ENCODE data around the gene EIF4G1.

EIF4G1 gene

GRCh38 chr3:184336547-184337398 is 22.4 kb downstream of the EIF4G1 start:
- Histone ChIP-seq H3K27me3 (ENCODE audit: control insufficient read depth, low read length) (peaks cover 3% of the 10 kb centered on the region; the same call in 1 of the 2 replicates), H4K20me1 (ENCODE audit: control insufficient read depth, insufficient read depth, low read depth, low read length) (peaks cover 14% of the 10 kb centered on the region), H3K4me3 (ENCODE audit: low read length) (peak overlapping the region; percentile 72), H3K36me3 (ENCODE audit: control insufficient read depth, low read length) (peaks cover 39% of the 10 kb centered on the region), H3F3A (ENCODE audit: control insufficient read depth, insufficient read depth) (peaks cover 42% of the 10 kb centered on the region), H3K79me2 (ENCODE audit: control insufficient read depth, low read length) (no peaks in the 10 kb centered on the region), H3K27ac (ENCODE audit: low read depth, low read length) (no peak overlapping the region), H3K4me2 (ENCODE audit: low read length) (peak overlapping the region; percentile 79), H3K9me2 (replicated peaks; ENCODE audit: control insufficient read depth, low read length) (no peaks in the 10 kb centered on the region), H3K4me1 (ENCODE audit: control insufficient read depth, low read length) (peaks cover 22% of the 10 kb centered on the region), H3K9me3 (ENCODE audit: control insufficient read depth, insufficient read depth, low read length) (no peaks in the 10 kb centered on the region)
- TF ChIP-seq EZH2phosphoT487 (IDR thresholded peaks at IDR 0.05; ENCODE audit: borderline replicate concordance, low read length) (no peak), CTCF (IDR thresholded peaks at IDR 0.05; ENCODE audit: low read depth, low read length, poor library complexity, severe bottlenecking) (no peak)

- peaks cover 33% of the 10 kb centered on the region for H3K36me3 ChIP-seq (ENCODE audit: control insufficient read depth, low read length)
- H4K20me1 ChIP-seq (ENCODE audit: control insufficient read depth, insufficient read depth, low read depth, low read length): peaks cover 13% of the 10 kb centered on the region
- TF ChIP-seq EZH2phosphoT487 (IDR thresholded peaks at IDR 0.05; ENCODE audit: borderline replicate concordance, low read length): no peak
- TF ChIP-seq CTCF (IDR thresholded peaks at IDR 0.05; ENCODE audit: low read depth, low read length, poor library complexity, severe bottlenecking): no peak
- no peak within 1 kb of the TSS for H3K27ac ChIP-seq (ENCODE audit: low read depth, low read length)
- H3K79me2 ChIP-seq (ENCODE audit: control insufficient read depth, low read length): no peaks in the 10 kb centered on the region
- H3K4me1 ChIP-seq (ENCODE audit: control insufficient read depth, low read length): peaks cover 22% of the 10 kb centered on the region
- H3K9me2 ChIP-seq (replicated peaks; ENCODE audit: control insufficient read depth, low read length): no peaks in the 10 kb centered on the region
- H3K9me3 ChIP-seq (ENCODE audit: control insufficient read depth, insufficient read depth, low read length): no peaks in the 10 kb centered on the region
- H3K4me3 ChIP-seq (ENCODE audit: low read length): peak within 1 kb of the TSS; percentile 72
- peaks cover 3% of the 10 kb centered on the region; the same call in 1 of the 2 replicates for H3K27me3 ChIP-seq (ENCODE audit: control insufficient read depth, low read length)
- H3K4me2 ChIP-seq (ENCODE audit: low read length): peak within 1 kb of the TSS; percentile 79
- H3F3A ChIP-seq (ENCODE audit: control insufficient read depth, insufficient read depth): peaks cover 36% of the 10 kb centered on the region
Measured at GRCh38 chr3:184337399-184337714, 23.0 kb downstream of the EIF4G1 start, which contains the start of gene FAM131A. Gene FAM131A (plus strand): TSS chr3:184337600. CDS start chr3:184337631, 31 bp downstream.

DNA sequence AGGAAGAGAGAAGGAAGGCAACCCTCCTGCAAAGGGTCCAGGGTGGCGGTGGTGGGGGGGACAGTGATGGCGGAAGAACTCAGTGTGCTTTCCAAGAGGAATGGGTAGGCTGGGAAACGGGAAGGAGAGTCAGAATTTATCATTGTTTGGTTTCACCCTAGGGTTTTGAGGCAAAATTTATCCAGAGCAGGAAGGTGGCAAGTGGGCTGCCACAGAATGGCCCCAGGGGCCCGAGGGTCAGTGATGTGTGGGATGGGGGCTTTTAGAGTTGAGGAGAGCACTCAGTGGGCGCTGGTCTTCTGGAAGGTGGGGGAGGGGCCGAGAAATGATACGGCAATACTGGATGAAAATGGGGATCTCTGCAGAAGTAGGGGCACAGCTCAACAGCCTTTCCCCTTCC is 23.6 kb downstream of the EIF4G1 start:
- Histone ChIP-seq H3K4me1 (ENCODE audit: control insufficient read depth, low read length) (peaks cover 22% of the 10 kb centered on the region), H3K27me3 (ENCODE audit: control insufficient read depth, low read length) (peaks cover 3% of the 10 kb centered on the region; the same call in 1 of the 2 replicates), H3K27ac (ENCODE audit: low read depth, low read length) (no peak overlapping the region), H3K9me2 (replicated peaks; ENCODE audit: control insufficient read depth, low read length) (no peaks in the 10 kb centered on the region), H3K9me3 (ENCODE audit: control insufficient read depth, insufficient read depth, low read length) (no peaks in the 10 kb centered on the region), H4K20me1 (ENCODE audit: control insufficient read depth, insufficient read depth, low read depth, low read length) (peaks cover 11% of the 10 kb centered on the region), H3K79me2 (ENCODE audit: control insufficient read depth, low read length) (no peaks in the 10 kb centered on the region), H3K4me3 (ENCODE audit: low read length) (no peak overlapping the region), H3K4me2 (ENCODE audit: low read length) (peak overlapping the region; percentile 33; the same call in 1 of the 2 replicates), H3F3A (ENCODE audit: control insufficient read depth, insufficient read depth) (peaks cover 30% of the 10 kb centered on the region), H3K36me3 (ENCODE audit: control insufficient read depth, low read length) (peaks cover 27% of the 10 kb centered on the region)
- TF ChIP-seq CTCF (IDR thresholded peaks at IDR 0.05; ENCODE audit: low read depth, low read length, poor library complexity, severe bottlenecking): no peak
- no peak for TF ChIP-seq EZH2phosphoT487 (IDR thresholded peaks at IDR 0.05; ENCODE audit: borderline replicate concordance, low read length)
